GM12864 (cell line): Measurements from ENCODE around the gene ACE2.

ENCODE experiments used
- DNase-seq: peaks from one replicate; pipeline ENCODE4 v3.0.0-alpha.2; 2011; ENCODE audit warnings: low read depth
- H3K4me3 ChIP-seq: 2 replicates; pipeline ENCODE4 v1.5.1; 2011; ENCODE audit warnings: mild to moderate bottlenecking, low read depth, low read length, control low read depth
- CTCF ChIP-seq: IDR thresholded peaks from 2 replicates; pipeline ENCODE4 v1.5.1; 2011; ENCODE audit warnings: low read depth, mild to moderate bottlenecking, moderate library complexity, low read length, control low read depth, inconsistent platforms; ENCODE audit errors: missing control alignments

The ACE2 gene

GRCh38 chrX:15605226-15605625 lies 4.5 kb upstream of the ACE2 start:
- H3K4me3 ChIP-seq = no peak overlapping the region
- TF ChIP-seq CTCF = no peak
- no peak for DNase-seq

- DNase-seq = no peak
- TF ChIP-seq CTCF = no peak
- no peak overlapping the region for H3K4me3 ChIP-seq
These were observed 2.0 kb upstream of the ACE2 start for GRCh38 chrX:15602761-15603160.

GRCh38 chrX:15601932-15602331 lies 1.2 kb upstream of the ACE2 start:
- no peak for DNase-seq
- no peak for TF ChIP-seq CTCF
- no peak overlapping the region for H3K4me3 ChIP-seq

GRCh38 chrX:15600049-15600448 lies 711 bp downstream of the ACE2 start:
- H3K4me3 ChIP-seq = no peak overlapping the region
- DNase-seq = no peak
- no peak for TF ChIP-seq CTCF

GRCh38 chrX:15599461-15599860 lies 1.3 kb downstream of the ACE2 start:
- TF ChIP-seq CTCF = no peak
- DNase-seq = no peak
- no peak overlapping the region for H3K4me3 ChIP-seq

GRCh38 chrX:15598026-15598425 lies 2.7 kb downstream of the ACE2 start:
- DNase-seq = no peak
- TF ChIP-seq CTCF = no peak
- H3K4me3 ChIP-seq = no peak overlapping the region

GRCh38 chrX:15594371-15594770 lies 6.4 kb downstream of the ACE2 start:
- no peak overlapping the region for H3K4me3 ChIP-seq
- TF ChIP-seq CTCF = no peak
- DNase-seq = no peak
